A549 (cell line): ENCODE data around the gene XRCC3. TPM values are rescaled to one million over a fixed set of nuclear protein-coding genes. Genes with fewer than 3 reads are reported as not detected.

Experiments
- ATAC-seq, 2 experiments: fragments of 200-7000 bp in 1 of 2; fragments of >200 bp in 1 of 2; cut with Nextera tagmentation in 1 of 2; cut with Tn5 transposase in 1 of 2; 3 replicates each; pipeline versions ENCODE4 v1.8.0 to v1.9.1; 2018 to 2020; ENCODE audit warnings: mild to moderate bottlenecking in 1 of 2, moderate library complexity in 1 of 2
- CTCF ChIA-PET: fragments of 300-600 bp; sonication (Branson Sonifier 250); formaldehyde crosslinking; extraction: SDS; loops from one replicate; lab custom pipeline; 2021; ENCODE audit warnings: antibody characterized with exemption, inconsistent platforms; lab: Yijun Ruan, JAX
- POLR2A ChIA-PET: fragments of 350-600 bp; formaldehyde crosslinking; extraction: SDS; loops from one replicate; lab custom pipeline; 2021; ENCODE audit warnings: antibody characterized with exemption, inconsistent platforms; lab: Yijun Ruan, JAX
- DNase-seq, 2 experiments: peaks; one replicate each; pipeline versions ENCODE4 v3.0.0 to v3.0.0-alpha.2; 2011 to 2016; ENCODE audit warnings: low read depth in 1 of 2, low spot score in 1 of 2
- FAIRE-seq: peaks from 2 replicates; lab custom pipeline; 2011; peaks lifted over from hg19 to GRCh38; lab: Jason Lieb, UNC
- H3K27ac ChIP-seq, 2 experiments: fragments of >200 bp; sonication (Bioruptor Twin); formaldehyde crosslinking; 3 replicates each; pipeline ENCODE4 v1.5.1; 2016 to 2017
- H3K4me1 ChIP-seq: fragments of >200 bp; sonication (Bioruptor Twin); formaldehyde crosslinking; 3 replicates; pipeline ENCODE4 v1.6.1; 2016
- H3K4me2 ChIP-seq: fragments of >200 bp; sonication (Bioruptor Twin); formaldehyde crosslinking; 3 replicates; pipeline ENCODE4 v1.6.1; 2016
- H3K4me3 ChIP-seq: fragments of >200 bp; sonication (Bioruptor Twin); formaldehyde crosslinking; 3 replicates; pipeline ENCODE4 v1.5.1; 2016
- H3K9me3 ChIP-seq: fragments of >200 bp; sonication (Bioruptor Twin); formaldehyde crosslinking; 3 replicates; pipeline ENCODE4 v1.6.1; 2016
- CBX2 ChIP-seq: fragments of 200-600 bp; sonication (generic); IDR thresholded peaks from 2 replicates; pipeline ENCODE4 v1.6.1; 2016; ENCODE audit warnings: low read depth, mild to moderate bottlenecking, borderline replicate concordance
- CHD2 ChIP-seq: fragments of 150-350 bp; IDR thresholded peaks from 2 replicates; pipeline ENCODE4 v1.6.1; 2014; ENCODE audit warnings: low read length; ENCODE audit not compliant: partially characterized antibody
- CHD4 ChIP-seq: fragments of 200-600 bp; sonication (generic); IDR thresholded peaks from 2 replicates; pipeline ENCODE4 v1.6.1; 2016; ENCODE audit warnings: antibody characterized with exemption, mild to moderate bottlenecking, borderline replicate concordance
- EHMT2 ChIP-seq: fragments of 200-600 bp; sonication (generic); IDR thresholded peaks from 2 replicates; pipeline ENCODE4 v1.6.1; 2016; ENCODE audit warnings: antibody characterized with exemption, low read depth, mild to moderate bottlenecking, moderate library complexity
- HDAC2 ChIP-seq: fragments of 200-600 bp; sonication (generic); IDR thresholded peaks from 2 replicates; pipeline ENCODE4 v1.6.1; 2016
- HOXA7 ChIP-seq: fragments of 250-450 bp; sonication (Bioruptor Pico); IDR thresholded peaks from 2 replicates; pipeline ENCODE4 v1.5.0; 2020; ENCODE audit warnings: mild to moderate bottlenecking, moderate library complexity
- HOXB5 ChIP-seq: fragments of 250-450 bp; sonication (Bioruptor Pico); IDR thresholded peaks from 2 replicates; pipeline ENCODE4 v1.5.0; 2020; ENCODE audit warnings: mild to moderate bottlenecking, moderate library complexity
- JUN ChIP-seq, 2 experiments: fragments of >200 bp; sonication (Bioruptor Twin); formaldehyde crosslinking; IDR thresholded peaks; 2 replicates in 1 of 2; 3 replicates in 1 of 2; pipeline ENCODE4 v1.6.1; 2016 to 2017
- MAFK ChIP-seq: fragments of 450-650 bp; IDR thresholded peaks from 2 replicates; pipeline ENCODE4 v1.6.1; 2014; ENCODE audit not compliant: partially characterized antibody
- NFE2L2 ChIP-seq: fragments of 150-350 bp; conservative IDR thresholded peaks from 2 replicates; pipeline ENCODE4 v1.6.1; 2014; ENCODE audit warnings: low read length
- POLR2AphosphoS2 ChIP-seq: conservative IDR thresholded peaks from 2 replicates; pipeline ENCODE4 v1.6.1; 2012; ENCODE audit warnings: low read length, improper control_type of control experiment, inconsistent platforms
- RCOR1 ChIP-seq: fragments of 150-350 bp; IDR thresholded peaks from 2 replicates; pipeline ENCODE4 v1.6.1; 2014; ENCODE audit warnings: antibody characterized with exemption, low read length, low read depth
- RNF2 ChIP-seq: fragments of 200-600 bp; sonication (generic); IDR thresholded peaks from 2 replicates; pipeline ENCODE4 v1.6.1; 2016; ENCODE audit warnings: low read depth, mild to moderate bottlenecking, antibody characterized with exemption, moderate library complexity, borderline replicate concordance
- SMC3 ChIP-seq: fragments of >200 bp; sonication (Bioruptor Twin); formaldehyde crosslinking; IDR thresholded peaks from 3 replicates; pipeline ENCODE4 v1.6.1; 2018; ENCODE audit warnings: inconsistent platforms
- ZSCAN20 ChIP-seq: fragments of 250-450 bp; sonication (Bioruptor Pico); IDR thresholded peaks from 2 replicates; pipeline ENCODE4 v1.8.0; 2022; ENCODE audit warnings: mild to moderate bottlenecking, moderate library complexity
- WGBS: methylation state at CpG from one replicate; pipeline ENCODE4 v1.1.6; 2017; ENCODE audit errors: missing lambda C conversion rate; 5-methylcytosine and 5-hydroxymethylcytosine counted together
- polyA plus RNA-seq, 4 experiments: library from polyadenylated mRNA; depleted of rRNA in 3 of 4; stranded (reverse); fragments of >200 nt; fragmentation: RNase III in 1 of 4; extraction: RNeasy Plus Mini Kit Qiagen cat#74134 plus additional on column Dnase treatment in 1 of 4; gene quantifications; 2 replicates in 3 of 4; 3 replicates in 1 of 4; pipeline ENCODE4 v1.2.3, GENCODE V29; 2011 to 2017
- TF ChIP-seq, protein P1 (sequence below): fragments of 150-350 bp; IDR thresholded peaks from 2 replicates; pipeline ENCODE4 v1.6.1; 2014; ENCODE audit warnings: low read depth, mild to moderate bottlenecking, low read length
- TF ChIP-seq, protein P2 (sequence below): IDR thresholded peaks from 2 replicates; pipeline ENCODE4 v1.6.1; 2012
- TF ChIP-seq, protein P3 (sequence below): fragments of >200 bp; sonication (Bioruptor Twin); formaldehyde crosslinking; IDR thresholded peaks from 3 replicates; pipeline ENCODE4 v1.6.1; 2016
- TF ChIP-seq, protein P4 (sequence below): fragments of 200-600 bp; sonication (generic); IDR thresholded peaks from 2 replicates; pipeline ENCODE4 v1.6.1; 2016; ENCODE audit warnings: antibody characterized with exemption, mild to moderate bottlenecking, moderate library complexity

The XRCC3 gene
- polyA plus RNA-seq, 2 of the 4 experiments (the other 2 are of a cell fraction): 23.0 to 28.1 TPM

DNA sequence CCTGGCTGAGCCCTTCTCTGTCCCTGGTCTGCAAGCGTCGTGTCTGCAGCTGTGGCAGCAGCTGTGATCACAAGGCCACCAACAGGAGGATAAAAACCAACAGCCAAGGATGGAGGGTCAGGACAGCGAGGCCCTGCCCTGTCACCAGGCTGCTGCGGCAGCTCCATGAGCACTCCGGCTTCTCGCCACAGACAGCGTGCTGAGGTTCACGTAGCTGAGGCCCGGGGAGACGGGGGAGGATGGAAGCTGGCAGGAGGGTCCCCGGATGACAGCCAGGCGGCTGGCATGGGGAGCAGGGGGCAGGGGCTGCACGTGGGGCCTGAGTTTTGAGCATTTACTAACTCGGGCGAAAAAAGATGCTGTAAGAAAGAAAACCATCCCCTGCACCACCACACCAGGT is 5.4 kb downstream of the XRCC3 start:
- TF ChIP-seq, protein P1, sequence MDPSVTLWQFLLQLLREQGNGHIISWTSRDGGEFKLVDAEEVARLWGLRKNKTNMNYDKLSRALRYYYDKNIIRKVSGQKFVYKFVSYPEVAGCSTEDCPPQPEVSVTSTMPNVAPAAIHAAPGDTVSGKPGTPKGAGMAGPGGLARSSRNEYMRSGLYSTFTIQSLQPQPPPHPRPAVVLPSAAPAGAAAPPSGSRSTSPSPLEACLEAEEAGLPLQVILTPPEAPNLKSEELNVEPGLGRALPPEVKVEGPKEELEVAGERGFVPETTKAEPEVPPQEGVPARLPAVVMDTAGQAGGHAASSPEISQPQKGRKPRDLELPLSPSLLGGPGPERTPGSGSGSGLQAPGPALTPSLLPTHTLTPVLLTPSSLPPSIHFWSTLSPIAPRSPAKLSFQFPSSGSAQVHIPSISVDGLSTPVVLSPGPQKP: no peak
- TF ChIP-seq POLR2AphosphoS2 (no peak), RCOR1 (no peak), ZSCAN20 (CRISPR knock-in tag) (no peak), RNF2 (no peak), JUN (IDR thresholded peaks at IDR 0.05) (no peak), HDAC2 (no peak), NFE2L2 (no peak), MAFK (no peak), HOXB5 (CRISPR knock-in tag) (no peak), CHD2 (no peak), CHD4 (no peak), HOXA7 (no peak), EHMT2 (no peak), CBX2 (no peak)
- TF ChIP-seq, protein P2, sequence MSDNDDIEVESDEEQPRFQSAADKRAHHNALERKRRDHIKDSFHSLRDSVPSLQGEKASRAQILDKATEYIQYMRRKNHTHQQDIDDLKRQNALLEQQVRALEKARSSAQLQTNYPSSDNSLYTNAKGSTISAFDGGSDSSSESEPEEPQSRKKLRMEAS: no peak
- TF ChIP-seq, protein P3, sequence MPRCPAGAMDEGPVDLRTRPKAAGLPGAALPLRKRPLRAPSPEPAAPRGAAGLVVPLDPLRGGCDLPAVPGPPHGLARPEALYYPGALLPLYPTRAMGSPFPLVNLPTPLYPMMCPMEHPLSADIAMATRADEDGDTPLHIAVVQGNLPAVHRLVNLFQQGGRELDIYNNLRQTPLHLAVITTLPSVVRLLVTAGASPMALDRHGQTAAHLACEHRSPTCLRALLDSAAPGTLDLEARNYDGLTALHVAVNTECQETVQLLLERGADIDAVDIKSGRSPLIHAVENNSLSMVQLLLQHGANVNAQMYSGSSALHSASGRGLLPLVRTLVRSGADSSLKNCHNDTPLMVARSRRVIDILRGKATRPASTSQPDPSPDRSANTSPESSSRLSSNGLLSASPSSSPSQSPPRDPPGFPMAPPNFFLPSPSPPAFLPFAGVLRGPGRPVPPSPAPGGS: no peak
- no peak for FAIRE-seq
- peaks cover 13% of the 10 kb centered on the region; the same call in 2 of the 3 replicates for H3K4me1 ChIP-seq
- no peaks in the 10 kb centered on the region for H3K9me3 ChIP-seq
- no peak overlapping the region for H3K4me2 ChIP-seq
- no peak overlapping the region for H3K4me3 ChIP-seq
- no peak overlapping the region for H3K27ac ChIP-seq
- no peak for DNase-seq
- no peak for ATAC-seq
- CTCF ChIA-PET: no interaction called here
- 89% methylated on average over 15 of the region's 15 CpGs for WGBS
- POLR2A ChIA-PET: no interaction called here

DNA sequence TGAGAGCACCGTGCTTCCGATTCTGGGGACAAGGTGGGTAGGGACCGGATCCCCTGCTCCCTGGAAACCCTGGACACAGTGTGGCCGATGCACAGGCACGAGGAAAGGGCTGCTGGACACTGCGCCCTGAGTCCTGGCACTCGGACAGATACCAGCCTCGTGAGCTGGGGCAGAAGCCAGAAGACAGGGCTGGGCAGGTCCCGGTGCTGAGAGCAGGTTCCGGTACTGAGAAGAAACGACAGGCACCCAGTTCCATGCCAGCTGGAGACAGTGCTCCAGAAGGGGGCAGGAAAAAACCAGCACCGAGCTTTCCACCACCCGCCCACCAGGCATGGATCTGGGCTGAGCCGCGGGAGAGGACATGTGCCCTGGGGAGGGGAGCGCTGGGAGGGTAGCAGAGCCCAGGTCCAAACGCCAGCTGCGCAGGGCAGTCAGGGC is 6.5 kb downstream of the XRCC3 start:
- CTCF ChIA-PET: no interaction called here
- Histone ChIP-seq H3K9me3 (no peaks in the 10 kb centered on the region), H3K4me1 (peaks cover 4% of the 10 kb centered on the region; the same call in 1 of the 3 replicates), H3K4me3 (no peak overlapping the region), H3K27ac (no peak overlapping the region), H3K4me2 (no peak overlapping the region)
- no peak for FAIRE-seq
- POLR2A ChIA-PET: no interaction called here
- no peak for DNase-seq
- 96% methylated on average over 18 of the region's 18 CpGs for WGBS
- ATAC-seq: no peak
- TF ChIP-seq SMC3 (no peak), CHD2 (no peak)
- TF ChIP-seq, all 56 proteins: peak for 0

DNA sequence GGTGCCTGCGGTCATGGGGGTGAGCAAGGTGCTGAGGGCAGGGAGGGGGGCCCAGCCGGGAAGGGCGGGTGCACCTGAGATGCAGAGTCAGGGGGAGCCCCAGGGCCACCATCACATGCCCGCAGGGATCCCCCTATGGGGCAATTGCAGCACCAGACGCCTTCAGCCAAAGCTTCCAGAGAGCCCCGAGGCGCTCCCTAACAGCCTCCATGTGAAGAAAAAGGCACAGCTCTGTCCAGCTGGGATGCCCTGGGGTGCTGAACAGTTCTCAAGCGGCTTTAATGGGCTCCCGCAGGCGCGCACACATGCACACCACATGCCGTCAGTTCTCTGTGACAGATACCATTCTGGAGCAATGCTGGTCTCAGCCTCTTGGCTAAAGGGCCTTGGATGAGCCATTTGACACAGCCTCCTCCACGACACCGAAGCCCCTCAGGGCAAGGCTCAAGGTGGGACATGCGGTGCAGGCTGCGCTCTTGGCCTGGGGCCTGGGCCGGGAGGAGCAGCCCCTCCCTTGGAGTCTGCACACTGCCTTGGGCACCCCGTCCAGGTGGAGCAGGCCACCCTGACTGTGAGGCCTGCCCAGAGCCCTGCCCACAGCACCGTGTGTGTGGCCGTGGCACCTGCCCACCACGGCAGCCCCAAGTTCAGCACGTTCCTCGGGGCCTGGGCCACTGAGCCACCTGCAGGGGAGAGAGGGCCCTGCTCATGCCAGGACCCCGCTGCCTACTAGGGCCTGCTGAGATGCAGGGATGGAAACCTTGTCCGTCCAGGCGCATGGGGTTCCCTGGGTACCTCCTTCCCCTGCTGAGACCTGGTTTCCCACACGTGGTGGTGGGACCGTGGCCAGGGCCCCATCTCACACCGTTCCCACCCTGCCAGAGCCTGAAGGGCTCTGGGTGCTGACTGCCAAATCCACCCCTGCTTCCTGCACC is 7.7 kb downstream of the XRCC3 start:
- Histone ChIP-seq H3K27ac (no peak overlapping the region), H3K9me3 (no peaks in the 10 kb centered on the region), H3K4me3 (no peak overlapping the region), H3K4me1 (peaks cover 4% of the 10 kb centered on the region; the same call in 1 of the 3 replicates), H3K4me2 (no peak overlapping the region)
- FAIRE-seq: no peak
- 94% methylated on average over 16 of the region's 29 CpGs for WGBS
- CTCF ChIA-PET: interaction anchor here (1.1 to 2.2 kb wide), 2 partner anchors 11 to 28 kb away, joined by 3 to 5 read pairs; no protein-coding TSS in a partner anchor
- ATAC-seq: no peak; a peak in 1 of 6 replicates
- TF ChIP-seq, protein P4, sequence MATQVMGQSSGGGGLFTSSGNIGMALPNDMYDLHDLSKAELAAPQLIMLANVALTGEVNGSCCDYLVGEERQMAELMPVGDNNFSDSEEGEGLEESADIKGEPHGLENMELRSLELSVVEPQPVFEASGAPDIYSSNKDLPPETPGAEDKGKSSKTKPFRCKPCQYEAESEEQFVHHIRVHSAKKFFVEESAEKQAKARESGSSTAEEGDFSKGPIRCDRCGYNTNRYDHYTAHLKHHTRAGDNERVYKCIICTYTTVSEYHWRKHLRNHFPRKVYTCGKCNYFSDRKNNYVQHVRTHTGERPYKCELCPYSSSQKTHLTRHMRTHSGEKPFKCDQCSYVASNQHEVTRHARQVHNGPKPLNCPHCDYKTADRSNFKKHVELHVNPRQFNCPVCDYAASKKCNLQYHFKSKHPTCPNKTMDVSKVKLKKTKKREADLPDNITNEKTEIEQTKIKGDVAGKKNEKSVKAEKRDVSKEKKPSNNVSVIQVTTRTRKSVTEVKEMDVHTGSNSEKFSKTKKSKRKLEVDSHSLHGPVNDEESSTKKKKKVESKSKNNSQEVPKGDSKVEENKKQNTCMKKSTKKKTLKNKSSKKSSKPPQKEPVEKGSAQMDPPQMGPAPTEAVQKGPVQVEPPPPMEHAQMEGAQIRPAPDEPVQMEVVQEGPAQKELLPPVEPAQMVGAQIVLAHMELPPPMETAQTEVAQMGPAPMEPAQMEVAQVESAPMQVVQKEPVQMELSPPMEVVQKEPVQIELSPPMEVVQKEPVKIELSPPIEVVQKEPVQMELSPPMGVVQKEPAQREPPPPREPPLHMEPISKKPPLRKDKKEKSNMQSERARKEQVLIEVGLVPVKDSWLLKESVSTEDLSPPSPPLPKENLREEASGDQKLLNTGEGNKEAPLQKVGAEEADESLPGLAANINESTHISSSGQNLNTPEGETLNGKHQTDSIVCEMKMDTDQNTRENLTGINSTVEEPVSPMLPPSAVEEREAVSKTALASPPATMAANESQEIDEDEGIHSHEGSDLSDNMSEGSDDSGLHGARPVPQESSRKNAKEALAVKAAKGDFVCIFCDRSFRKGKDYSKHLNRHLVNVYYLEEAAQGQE: no peak
- POLR2A ChIA-PET: interaction anchor here (2.1 kb wide), 1 partner anchor 8 kb away, joined by 7 read pairs; the partner anchor contains the start of genes XRCC3 and ZFYVE21
- no peak for DNase-seq
